Endodermal cell (in vitro differentiated cells): ENCODE data around the gene FAM228B. TPM values are rescaled to one million over a fixed set of nuclear protein-coding genes. Genes with fewer than 3 reads are reported as not detected.

Experiments
- DNase-seq: peaks from one replicate; pipeline ENCODE4 v3.0.0-alpha.2; 2017
- H3K27ac ChIP-seq: 2 replicates; pipeline ENCODE4 v1.5.1; 2013; ENCODE audit warnings: mild to moderate bottlenecking, low read depth, low read length, moderate library complexity
- H3K27me3 ChIP-seq: 2 replicates; pipeline ENCODE4 v1.6.1; 2013; ENCODE audit warnings: mild to moderate bottlenecking, low read length, moderate library complexity; ENCODE audit not compliant: insufficient read depth, control insufficient read depth, poor library complexity, severe bottlenecking
- H3K36me3 ChIP-seq: 2 replicates; pipeline ENCODE4 v1.7.0; 2013; ENCODE audit warnings: mild to moderate bottlenecking, low read length, moderate library complexity; ENCODE audit not compliant: control insufficient read depth, insufficient read depth
- H3K4me1 ChIP-seq: one replicate; pipeline ENCODE4 v1.7.0; 2013; ENCODE audit warnings: low read length; ENCODE audit not compliant: control insufficient read depth, insufficient read depth
- H3K4me3 ChIP-seq: 2 replicates; pipeline ENCODE4 v1.5.1; 2013; ENCODE audit warnings: mild to moderate bottlenecking, low read length, moderate library complexity
- H3K9ac ChIP-seq: 2 replicates; pipeline ENCODE4 v1.6.1; 2013; ENCODE audit warnings: mild to moderate bottlenecking, low read length, moderate library complexity; ENCODE audit not compliant: poor library complexity, severe bottlenecking; ENCODE audit errors: extremely low read depth
- H3K9me3 ChIP-seq: 2 replicates; pipeline ENCODE4 v1.6.1; 2013; ENCODE audit warnings: mild to moderate bottlenecking, low read length, moderate library complexity; ENCODE audit not compliant: control insufficient read depth
- H3K27ac Mint-ChIP-seq: 2 replicates; pipeline ENCODE4 v1.8.0; 2020; ENCODE audit warnings: mixed read lengths
- H3K27me3 Mint-ChIP-seq: 2 replicates; pipeline ENCODE4 v1.8.0; 2021; ENCODE audit warnings: mild to moderate bottlenecking, mixed read lengths; ENCODE audit not compliant: insufficient read depth
- H3K36me3 Mint-ChIP-seq: 2 replicates; pipeline ENCODE4 v1.8.0; 2020; ENCODE audit warnings: low read depth, mixed read lengths
- H3K4me1 Mint-ChIP-seq: 2 replicates; pipeline ENCODE4 v1.8.0; 2020; ENCODE audit warnings: mixed read lengths
- H3K4me3 Mint-ChIP-seq: 2 replicates; pipeline ENCODE4 v1.8.0; 2020; ENCODE audit warnings: mild to moderate bottlenecking, moderate library complexity, mixed read lengths
- H3K9me3 Mint-ChIP-seq: 2 replicates; pipeline ENCODE4 v1.8.0; 2020; ENCODE audit warnings: mild to moderate bottlenecking, mixed read lengths
- CTCF ChIP-seq: fragments of 200-600 bp; sonication (generic); conservative IDR thresholded peaks from 2 replicates; pipeline ENCODE4 v1.5.0; 2021; ENCODE audit warnings: antibody characterized with exemption, mild to moderate bottlenecking
- WGBS, 2 experiments: methylation state at CpG; one replicate each; pipeline versions ENCODE4 v1.1.5 to v1.1.7; 2013; ENCODE audit warnings: missing lambda C conversion rate in 2 of 2, mixed read lengths in 1 of 2; ENCODE audit not compliant: insufficient coverage in 1 of 2, insufficient read length in 1 of 2; 5-methylcytosine and 5-hydroxymethylcytosine counted together
- total RNA-seq, 2 donors: library from RNA; stranded (reverse); fragmentation: NEBNext Ultra II Directional in 1 of 2; extraction: Animal tissue kit (Norgen Biotek cat#: 25700) in 1 of 2; gene quantifications; 2 replicates in 1 of 2; 3 replicates in 1 of 2; pipeline ENCODE4 v1.2.1, GENCODE V29; 2021

The FAM228B gene
- total RNA-seq, 2 donors from 2014 or later = 13.2 to 14.6 TPM

- H3K27ac ChIP-seq = no peak overlapping the region
- H3K27me3 ChIP-seq = no peaks in the 10 kb centered on the region
- no peaks in the 10 kb centered on the region for H3K36me3 ChIP-seq
- no peak overlapping the region for H3K4me3 ChIP-seq
- WGBS, 2 experiments = 80 to 95% methylated on average over 1 to 5 of the region's 5 CpGs
- Mint-ChIP-seq H3K9me3 (no peaks in the 10 kb centered on the region), H3K27ac (no peak overlapping the region), H3K27me3 (no peaks in the 10 kb centered on the region), H3K4me3 (no peak overlapping the region), H3K4me1 (peaks cover 7% of the 10 kb centered on the region), H3K36me3 (no peaks in the 10 kb centered on the region)
- no peaks in the 10 kb centered on the region for H3K9me3 ChIP-seq
- H3K4me1 ChIP-seq = no peaks in the 10 kb centered on the region
- H3K9ac ChIP-seq = no peak overlapping the region
- DNase-seq = no peak
- no peak for TF ChIP-seq CTCF
Measured at GRCh38 chr2:24121066-24121465, 2.2 kb upstream of the FAM228B start.

GRCh38 chr2:24121469-24121868 lies 1.8 kb upstream of the FAM228B start:
- Histone ChIP-seq H3K27ac (no peak overlapping the region), H3K4me1 (no peaks in the 10 kb centered on the region), H3K36me3 (no peaks in the 10 kb centered on the region), H3K9me3 (no peaks in the 10 kb centered on the region), H3K4me3 (no peak overlapping the region), H3K9ac (no peak overlapping the region), H3K27me3 (no peaks in the 10 kb centered on the region)
- peak; percentile 53 for DNase-seq
- H3K36me3 Mint-ChIP-seq = no peaks in the 10 kb centered on the region
- WGBS, 2 experiments = 57 to 72% methylated on average over 3 to 4 of the region's 4 CpGs
- H3K4me1 Mint-ChIP-seq = peaks cover 7% of the 10 kb centered on the region
- H3K27ac Mint-ChIP-seq = no peak overlapping the region
- no peak overlapping the region for H3K4me3 Mint-ChIP-seq
- no peak for TF ChIP-seq CTCF
- no peaks in the 10 kb centered on the region for H3K9me3 Mint-ChIP-seq
- no peaks in the 10 kb centered on the region for H3K27me3 Mint-ChIP-seq

GRCh38 chr2:24122366-24123194 lies 689 bp upstream of the FAM228B start:
- Mint-ChIP-seq H3K36me3 (peaks cover 4% of the 10 kb centered on the region), H3K27me3 (no peaks in the 10 kb centered on the region), H3K4me1 (peaks cover 7% of the 10 kb centered on the region), H3K4me3 (peak overlapping the region; percentile 67), H3K9me3 (no peaks in the 10 kb centered on the region), H3K27ac (no peak overlapping the region)
- no peak for TF ChIP-seq CTCF
- H3K9ac ChIP-seq = no peak overlapping the region
- DNase-seq = no peak
- peak overlapping the region; percentile 85 for H3K4me3 ChIP-seq
- H3K27me3 ChIP-seq = no peaks in the 10 kb centered on the region
- 37 to 46% methylated on average over 6 to 15 of the region's 15 CpGs for WGBS, 2 experiments
- H3K9me3 ChIP-seq = no peaks in the 10 kb centered on the region
- H3K36me3 ChIP-seq = no peaks in the 10 kb centered on the region
- no peak overlapping the region for H3K27ac ChIP-seq
- H3K4me1 ChIP-seq = no peaks in the 10 kb centered on the region
